Measurements from ENCODE around the gene CAMK2G. TPM values are rescaled to one million over a fixed set of nuclear protein-coding genes. Genes with fewer than 3 reads are reported as not detected.
A peak's percentile ranks its signal among the peaks of the same experiment; 100 is the strongest.

Gene CAMK2G
- total RNA-seq, 3 donors from 2014 or later: 53.5 to 141 (median 57.2) TPM

DNA sequence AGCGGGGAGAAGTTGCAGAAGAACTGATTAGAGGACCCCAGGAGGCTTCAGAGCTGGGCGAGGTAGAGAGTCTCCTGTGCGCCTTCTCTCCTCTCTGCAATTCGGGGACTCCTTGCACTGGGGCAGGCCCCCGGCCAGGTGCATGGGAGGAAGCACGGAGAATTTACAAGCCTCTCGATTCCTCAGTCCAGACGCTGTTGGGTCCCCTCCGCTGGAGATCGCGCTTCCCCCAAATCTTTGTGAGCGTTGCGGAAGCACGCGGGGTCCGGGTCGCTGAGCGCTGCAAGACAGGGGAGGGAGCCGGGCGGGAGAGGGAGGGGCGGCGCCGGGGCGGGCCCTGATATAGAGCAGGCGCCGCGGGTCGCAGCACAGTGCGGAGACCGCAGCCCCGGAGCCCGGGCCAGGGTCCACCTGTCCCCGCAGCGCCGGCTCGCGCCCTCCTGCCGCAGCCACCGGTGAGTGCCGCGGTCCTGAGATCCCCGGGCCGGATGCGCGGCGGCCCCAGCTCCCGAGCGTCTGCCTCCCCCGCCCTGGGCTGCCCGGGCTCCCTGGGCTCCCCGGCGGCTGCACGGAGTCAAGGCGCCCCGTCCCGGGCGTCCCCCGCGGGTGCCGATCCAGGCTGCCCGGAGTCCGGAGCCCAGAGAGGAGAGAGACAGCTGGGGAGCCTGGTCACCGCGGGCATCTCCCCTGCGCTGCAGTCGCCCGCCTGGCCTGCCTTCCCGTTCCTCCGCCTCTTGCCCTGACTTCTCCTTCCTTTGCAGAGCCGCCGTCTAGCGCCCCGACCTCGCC is 36.6 kb upstream of the CAMK2G start, which contains the start of gene PLAU:
Gene PLAU (plus strand): TSS at position 369 of the 789 bp plus-strand sequence. CDS start 424 bp downstream, outside the sequence.
- Histone ChIP-seq H3K4me3 (peak within 1 kb of the TSS; percentile 9), H3K36me3 (ENCODE audit: low read depth) (no peaks in the 10 kb centered on the region), H3K4me1 (ENCODE audit: low read depth) (peaks cover 29% of the 10 kb centered on the region), H3K9me3 (no peaks in the 10 kb centered on the region)
- DNase-seq (peak; percentile 58 to 73 (median 70)), ATAC-seq (peak; percentile 53)
- TF ChIP-seq, protein P1, sequence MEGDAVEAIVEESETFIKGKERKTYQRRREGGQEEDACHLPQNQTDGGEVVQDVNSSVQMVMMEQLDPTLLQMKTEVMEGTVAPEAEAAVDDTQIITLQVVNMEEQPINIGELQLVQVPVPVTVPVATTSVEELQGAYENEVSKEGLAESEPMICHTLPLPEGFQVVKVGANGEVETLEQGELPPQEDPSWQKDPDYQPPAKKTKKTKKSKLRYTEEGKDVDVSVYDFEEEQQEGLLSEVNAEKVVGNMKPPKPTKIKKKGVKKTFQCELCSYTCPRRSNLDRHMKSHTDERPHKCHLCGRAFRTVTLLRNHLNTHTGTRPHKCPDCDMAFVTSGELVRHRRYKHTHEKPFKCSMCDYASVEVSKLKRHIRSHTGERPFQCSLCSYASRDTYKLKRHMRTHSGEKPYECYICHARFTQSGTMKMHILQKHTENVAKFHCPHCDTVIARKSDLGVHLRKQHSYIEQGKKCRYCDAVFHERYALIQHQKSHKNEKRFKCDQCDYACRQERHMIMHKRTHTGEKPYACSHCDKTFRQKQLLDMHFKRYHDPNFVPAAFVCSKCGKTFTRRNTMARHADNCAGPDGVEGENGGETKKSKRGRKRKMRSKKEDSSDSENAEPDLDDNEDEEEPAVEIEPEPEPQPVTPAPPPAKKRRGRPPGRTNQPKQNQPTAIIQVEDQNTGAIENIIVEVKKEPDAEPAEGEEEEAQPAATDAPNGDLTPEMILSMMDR (IDR thresholded peaks at IDR 0.05): no peak
- intact Hi-C loops (cut with DNase I, micrococcal nuclease): no loop called here

DNA sequence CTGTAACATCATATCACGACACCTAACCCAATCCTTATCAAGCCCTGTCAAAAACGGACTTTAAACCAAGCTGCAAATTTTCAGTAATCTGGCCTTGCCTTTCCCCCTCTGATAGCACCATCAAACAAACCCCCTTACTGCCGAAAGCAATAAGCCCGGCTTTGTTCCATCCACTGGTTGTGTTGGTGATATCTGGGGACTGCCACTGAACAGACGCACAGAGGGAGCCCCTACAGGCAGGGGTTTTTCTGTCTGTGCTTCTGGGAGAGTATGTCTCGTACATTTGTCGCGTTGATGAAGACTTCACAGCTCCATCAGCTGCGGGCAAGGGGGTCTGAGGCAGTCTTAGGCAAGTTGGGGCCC is 36.0 kb upstream of the CAMK2G start:
- DNase-seq: peak in 1 of 3 donors; percentile 32
- peak; percentile 7 for ATAC-seq
- Histone ChIP-seq H3K4me1 (ENCODE audit: low read depth) (peaks cover 24% of the 10 kb centered on the region), H3K9me3 (no peaks in the 10 kb centered on the region), H3K36me3 (ENCODE audit: low read depth) (no peaks in the 10 kb centered on the region), H3K4me3 (no peak overlapping the region)
- intact Hi-C loops (cut with DNase I, micrococcal nuclease): no loop called here
- TF ChIP-seq, protein P1 (IDR thresholded peaks at IDR 0.05): no peak

DNA sequence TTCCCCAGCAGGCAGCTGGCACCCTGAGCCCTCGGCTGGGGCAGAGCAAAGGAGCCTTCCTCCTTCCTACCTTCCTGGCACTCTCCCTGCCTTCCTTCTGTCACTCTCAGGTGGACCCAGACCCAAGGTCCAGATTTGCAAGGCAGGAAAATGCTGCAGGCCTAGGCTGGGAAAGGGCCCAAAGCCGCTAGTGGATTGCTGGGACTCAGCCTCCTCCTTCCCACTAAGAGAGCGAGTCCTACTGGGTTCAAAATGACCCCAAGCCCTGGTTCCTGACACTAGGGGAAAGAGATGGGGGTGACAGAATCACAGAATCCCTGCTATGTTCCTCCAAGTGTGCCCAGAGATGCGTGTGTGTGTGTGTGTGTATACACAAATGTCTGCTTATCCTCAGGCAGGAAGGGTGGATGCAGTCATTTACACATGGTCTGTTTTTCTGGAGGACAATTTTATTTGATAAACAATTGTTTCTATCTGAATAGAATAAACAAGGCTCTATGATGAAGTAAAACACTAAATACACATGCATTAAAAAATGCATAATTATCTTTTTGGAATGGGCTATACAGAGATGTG is 35.3 kb upstream of the CAMK2G start:
- Histone ChIP-seq H3K36me3 (ENCODE audit: low read depth) (no peaks in the 10 kb centered on the region), H3K4me1 (ENCODE audit: low read depth) (peaks cover 23% of the 10 kb centered on the region), H3K4me3 (no peak overlapping the region), H3K9me3 (no peaks in the 10 kb centered on the region)
- intact Hi-C loops (cut with DNase I, micrococcal nuclease): no loop called here
- DNase-seq (no peak), ATAC-seq (no peak)
- TF ChIP-seq, protein P1 (IDR thresholded peaks at IDR 0.05): no peak

DNA sequence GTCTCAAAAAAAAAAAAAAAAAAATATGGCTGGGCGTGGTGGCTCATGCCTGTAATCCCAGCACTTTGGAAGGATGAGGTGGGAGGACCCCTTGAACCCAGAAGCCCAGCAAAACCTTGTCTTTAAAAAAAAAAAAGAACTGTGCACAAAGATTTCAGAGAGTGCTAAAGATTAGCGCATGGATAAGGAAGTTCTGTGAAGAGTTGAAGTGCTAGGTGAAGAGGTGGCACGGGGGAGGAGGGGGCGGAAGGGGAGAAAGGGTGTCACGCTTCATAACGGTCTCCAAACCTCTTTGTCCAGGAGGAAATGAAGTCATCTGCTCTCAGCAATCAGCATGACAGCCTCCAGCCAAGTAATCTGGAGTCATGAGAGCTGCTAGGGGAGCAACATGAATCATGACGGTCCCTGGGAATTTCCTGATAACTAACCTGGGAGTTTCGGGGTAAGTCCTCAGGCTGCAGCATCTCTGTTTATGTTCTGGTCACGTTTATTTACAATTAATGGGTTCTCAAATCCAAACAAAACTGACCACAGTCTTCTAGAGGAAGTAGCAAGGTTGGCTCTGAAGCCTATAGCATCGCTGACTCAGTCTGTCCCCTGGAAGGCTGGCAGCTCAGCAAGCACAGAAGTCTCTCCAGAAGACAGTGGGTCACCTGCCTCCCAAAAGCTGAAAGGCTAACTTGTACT is 34.6 kb upstream of the CAMK2G start:
- Histone ChIP-seq H3K4me3 (no peak overlapping the region), H3K36me3 (ENCODE audit: low read depth) (no peaks in the 10 kb centered on the region), H3K4me1 (ENCODE audit: low read depth) (peaks cover 23% of the 10 kb centered on the region), H3K9me3 (no peaks in the 10 kb centered on the region)
- ATAC-seq: peak; percentile 19
- peak in 1 of 3 donors; percentile 48 for DNase-seq
- TF ChIP-seq, protein P1 (IDR thresholded peaks at IDR 0.05): no peak
- intact Hi-C loops (cut with DNase I, micrococcal nuclease): no loop called here

DNA sequence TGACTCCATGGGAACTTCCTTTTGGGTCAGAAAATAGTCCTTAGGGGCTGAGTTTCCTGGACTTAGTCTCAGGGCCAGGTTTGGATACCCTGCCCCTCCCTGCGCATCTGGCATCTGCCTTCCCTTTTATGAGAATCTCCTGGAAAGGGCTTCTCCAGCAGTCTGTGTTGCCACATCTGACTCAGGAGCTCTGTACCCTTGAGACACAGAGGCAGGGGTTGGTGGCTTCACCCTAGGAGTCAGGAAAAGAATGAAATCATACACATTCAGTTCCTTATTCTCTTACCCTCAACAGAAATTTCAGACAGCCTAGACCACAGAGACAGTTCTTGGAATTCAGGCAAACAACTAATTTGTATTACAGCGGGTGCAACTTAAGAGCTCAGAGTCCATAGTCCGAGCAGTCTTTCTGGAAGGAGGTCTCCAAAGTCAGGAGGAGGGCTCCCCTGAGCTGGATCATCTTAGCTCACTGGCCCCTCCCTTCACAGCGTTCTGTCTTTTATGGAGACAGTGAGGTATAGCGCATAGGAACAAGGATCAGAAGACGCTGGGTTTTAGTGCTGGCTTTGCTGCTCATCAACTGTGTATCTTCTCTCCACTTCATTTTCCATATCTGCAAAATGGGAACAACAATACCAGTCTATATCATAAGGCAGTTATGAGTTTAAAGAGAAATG is 33.6 kb upstream of the CAMK2G start:
- no peak for DNase-seq
- ATAC-seq: peak; percentile 7
- intact Hi-C loops (cut with DNase I, micrococcal nuclease): no loop called here
- TF ChIP-seq, protein P1 (IDR thresholded peaks at IDR 0.05): no peak
- peaks cover 23% of the 10 kb centered on the region for H3K4me1 ChIP-seq (ENCODE audit: low read depth)
- H3K36me3 ChIP-seq (ENCODE audit: low read depth): no peaks in the 10 kb centered on the region
- H3K4me3 ChIP-seq: no peak overlapping the region
- H3K9me3 ChIP-seq: no peaks in the 10 kb centered on the region
